ENCODE results near the gene DAB1. TPM values are rescaled to one million over a fixed set of nuclear protein-coding genes. Genes with fewer than 3 reads are reported as not detected.

Gene DAB1
- total RNA-seq, 2 donors from 2014 or later, result 0.72 TPM; not detected in 1

DNA sequence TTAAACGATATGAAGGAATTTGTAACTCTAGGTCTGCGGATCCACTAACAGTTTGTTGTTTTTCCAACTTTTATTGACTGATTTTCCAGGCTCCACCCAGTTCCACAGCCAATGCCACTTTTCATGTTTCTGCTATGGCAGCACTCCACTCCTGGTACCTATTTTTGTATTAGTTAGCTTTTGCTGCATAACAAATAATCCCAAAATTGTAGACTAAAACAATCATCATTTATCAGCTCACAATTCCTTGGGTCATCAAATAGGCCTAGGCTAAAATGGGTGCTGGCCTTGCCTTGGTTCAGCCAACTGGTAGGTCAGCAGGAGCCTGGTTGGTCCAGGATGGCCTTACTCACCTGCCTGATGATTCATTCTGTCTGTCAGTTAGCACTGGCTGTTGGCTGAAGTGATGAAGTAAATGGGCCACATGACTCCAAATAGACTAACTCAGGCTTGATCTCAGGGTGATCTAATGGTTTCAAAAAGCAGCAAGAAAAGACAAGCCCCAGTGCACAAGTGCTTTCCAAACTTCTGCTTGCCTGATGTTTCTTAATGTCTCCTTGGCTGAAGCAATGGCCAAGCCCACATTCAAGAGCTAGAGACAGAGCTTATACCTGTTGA is 454.9 kb downstream of the DAB1 start:
- no peak for DNase-seq

DNA sequence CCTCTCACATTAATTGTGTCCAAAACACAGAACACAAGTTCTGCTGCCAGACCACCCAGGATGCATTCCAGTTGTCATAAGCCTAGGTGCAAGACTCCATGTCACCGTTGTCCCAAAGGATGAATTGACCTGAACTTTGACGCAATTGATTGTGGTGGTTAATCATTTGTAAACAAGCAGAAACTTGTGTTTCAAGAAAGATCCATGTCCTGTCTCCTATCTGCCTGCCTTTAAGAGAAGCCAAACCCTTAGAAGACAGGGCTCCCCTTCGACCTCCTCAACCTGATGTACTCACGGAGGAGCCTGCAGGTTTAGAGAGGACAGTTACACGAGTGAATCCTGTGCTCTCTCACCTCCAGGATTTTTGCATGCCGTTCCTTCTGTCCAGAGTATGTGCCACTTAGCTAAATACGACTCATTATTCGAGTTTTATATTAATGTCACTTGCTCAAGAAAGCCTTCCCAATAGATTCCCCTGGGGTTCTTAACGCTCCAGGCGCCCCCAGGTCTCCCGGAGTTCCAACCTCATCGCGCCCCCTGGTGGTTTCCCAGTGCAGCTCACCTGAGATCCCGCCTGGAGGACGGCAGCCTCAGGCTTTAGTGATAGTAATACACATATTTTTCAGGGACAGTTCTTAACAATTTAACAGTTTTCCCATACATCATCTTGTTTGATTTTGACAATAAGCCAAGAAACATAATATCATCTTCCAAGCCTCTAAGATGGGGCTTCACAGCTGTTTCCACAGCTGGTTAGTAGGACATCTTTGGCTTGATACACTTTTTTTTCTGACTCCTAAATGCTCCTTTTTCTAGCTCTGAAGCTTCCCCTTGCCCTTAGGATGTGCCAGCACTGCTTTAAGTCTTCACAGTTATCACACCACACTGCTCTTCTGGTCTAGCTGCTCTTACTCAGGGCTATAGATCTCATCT is 455.7 kb downstream of the DAB1 start:
- no peak for DNase-seq
- Mint-ChIP-seq H3K4me3 (no peak overlapping the region), H3K27me3 (ENCODE audit: low read depth) (no peaks in the 10 kb centered on the region), H3K9me3 (no peaks in the 10 kb centered on the region), H3K4me1 (ENCODE audit: low read depth) (no peaks in the 10 kb centered on the region), H3K36me3 (ENCODE audit: insufficient read depth in 2 of 2) (no peaks in the 10 kb centered on the region), H3K27ac (no peak overlapping the region)
- ATAC-seq (replicated peaks in 1 of 2), result no peak

More for the DNA sequence above, 454.9 kb downstream of the DAB1 start:
- Mint-ChIP-seq H3K27me3 (ENCODE audit: low read depth) (no peaks in the 10 kb centered on the region), H3K27ac (no peak overlapping the region), H3K9me3 (no peaks in the 10 kb centered on the region), H3K4me3 (no peak overlapping the region), H3K36me3 (ENCODE audit: insufficient read depth in 2 of 2) (no peaks in the 10 kb centered on the region), H3K4me1 (ENCODE audit: low read depth) (no peaks in the 10 kb centered on the region)
- no peak for ATAC-seq (replicated peaks in 1 of 2)

GRCh38 chr1:56967355-56967754 is 456.5 kb downstream of the DAB1 start:
- no peaks in the 10 kb centered on the region for H3K4me1 Mint-ChIP-seq (ENCODE audit: low read depth)
- no peaks in the 10 kb centered on the region for H3K27me3 Mint-ChIP-seq (ENCODE audit: low read depth)
- H3K4me3 Mint-ChIP-seq, result no peak overlapping the region
- ATAC-seq (replicated peaks in 1 of 2), result no peak
- no peaks in the 10 kb centered on the region for H3K9me3 Mint-ChIP-seq
- no peak overlapping the region for H3K27ac Mint-ChIP-seq
- DNase-seq, result no peak
- no peaks in the 10 kb centered on the region for H3K36me3 Mint-ChIP-seq (ENCODE audit: insufficient read depth in 2 of 2)

- Mint-ChIP-seq H3K4me1 (ENCODE audit: low read depth) (no peaks in the 10 kb centered on the region), H3K36me3 (ENCODE audit: insufficient read depth in 2 of 2) (no peaks in the 10 kb centered on the region), H3K4me3 (no peak overlapping the region), H3K27ac (no peak overlapping the region), H3K9me3 (no peaks in the 10 kb centered on the region), H3K27me3 (ENCODE audit: low read depth) (no peaks in the 10 kb centered on the region)
- no peak for DNase-seq
- ATAC-seq (replicated peaks in 1 of 2), result no peak
Measured at GRCh38 chr1:56966698-56966999, 457.2 kb downstream of the DAB1 start.

- ATAC-seq (replicated peaks in 1 of 2), result no peak
- H3K4me3 Mint-ChIP-seq, result no peak within 1 kb of the TSS
- H3K4me1 Mint-ChIP-seq (ENCODE audit: low read depth), result no peaks in the 10 kb centered on the region
- H3K27me3 Mint-ChIP-seq (ENCODE audit: low read depth), result no peaks in the 10 kb centered on the region
- no peaks in the 10 kb centered on the region for H3K9me3 Mint-ChIP-seq
- no peaks in the 10 kb centered on the region for H3K36me3 Mint-ChIP-seq (ENCODE audit: insufficient read depth in 2 of 2)
- H3K27ac Mint-ChIP-seq, result no peak within 1 kb of the TSS
- DNase-seq, result no peak
Measured at GRCh38 chr1:56965916-56966697, 457.8 kb downstream of the DAB1 start, which contains the start of gene C8B. TSS of gene C8B (minus strand) at chr1:56966015. CDS start at chr1:56965948, 67 bp downstream.

DNA sequence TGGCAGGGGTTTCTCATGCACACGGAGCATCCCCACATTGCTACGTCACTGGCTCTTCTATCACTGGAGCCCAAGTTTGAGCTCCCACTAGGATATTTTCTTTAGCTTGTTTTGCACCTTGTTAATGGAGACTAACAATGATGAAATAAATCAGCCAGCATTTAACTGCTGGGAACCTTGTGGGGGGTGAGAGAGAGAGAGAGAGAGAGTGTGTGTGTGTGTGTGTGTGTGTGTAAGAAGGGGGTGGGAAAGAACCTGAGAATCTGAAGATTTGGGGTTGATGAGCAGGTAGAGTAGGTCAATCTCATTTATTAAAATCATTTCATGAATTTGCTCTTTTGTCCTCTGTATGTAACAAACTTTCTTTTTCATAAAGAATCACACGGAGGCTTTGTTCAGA is 458.7 kb downstream of the DAB1 start:
- H3K27ac Mint-ChIP-seq, result no peak overlapping the region
- no peaks in the 10 kb centered on the region for H3K27me3 Mint-ChIP-seq (ENCODE audit: low read depth)
- no peaks in the 10 kb centered on the region for H3K4me1 Mint-ChIP-seq (ENCODE audit: low read depth)
- H3K4me3 Mint-ChIP-seq, result no peak overlapping the region
- no peaks in the 10 kb centered on the region for H3K9me3 Mint-ChIP-seq
- ATAC-seq (replicated peaks in 1 of 2) (no peak), DNase-seq (no peak)
- no peaks in the 10 kb centered on the region for H3K36me3 Mint-ChIP-seq (ENCODE audit: insufficient read depth in 2 of 2)

DNA sequence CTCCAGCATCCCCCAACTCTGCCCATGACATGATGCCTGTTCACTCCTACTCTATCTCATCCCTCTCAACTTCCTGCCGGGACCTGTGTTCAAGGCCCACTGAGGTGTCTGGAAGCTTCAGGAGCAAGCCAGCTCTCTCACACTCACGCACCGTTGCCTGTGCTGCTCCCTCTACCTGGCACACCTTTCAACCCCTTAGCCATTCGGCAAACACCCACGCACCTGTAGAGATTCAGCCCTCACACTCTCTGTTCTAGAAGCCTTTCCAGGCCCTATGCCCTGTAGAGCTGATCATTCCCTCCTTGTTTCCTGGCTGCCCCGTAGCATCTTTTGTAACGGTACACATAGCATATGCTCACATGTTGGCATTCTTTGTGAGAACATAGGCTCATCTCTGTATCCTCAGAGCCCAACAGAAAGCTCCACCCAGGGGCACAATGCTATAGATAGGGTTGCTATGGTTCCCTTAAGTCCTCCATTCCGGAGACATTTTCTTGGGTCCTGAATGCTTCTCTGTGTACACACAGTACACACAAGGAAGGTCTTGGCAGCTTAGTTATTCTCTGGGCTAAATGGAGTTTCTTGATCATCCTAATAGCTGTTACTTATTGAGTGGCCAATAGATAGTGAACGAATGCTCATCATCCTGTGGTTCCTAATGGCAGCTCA is 459.4 kb downstream of the DAB1 start:
- DNase-seq, result no peak
- Mint-ChIP-seq H3K27me3 (ENCODE audit: low read depth) (no peaks in the 10 kb centered on the region), H3K27ac (no peak overlapping the region), H3K4me3 (no peak overlapping the region), H3K9me3 (no peaks in the 10 kb centered on the region), H3K36me3 (ENCODE audit: insufficient read depth in 2 of 2) (no peaks in the 10 kb centered on the region), H3K4me1 (ENCODE audit: low read depth) (no peaks in the 10 kb centered on the region)
- ATAC-seq (replicated peaks in 1 of 2), result no peak

- Mint-ChIP-seq H3K27ac (no peak overlapping the region), H3K36me3 (ENCODE audit: insufficient read depth in 2 of 2) (no peaks in the 10 kb centered on the region), H3K4me3 (no peak overlapping the region), H3K4me1 (ENCODE audit: low read depth) (no peaks in the 10 kb centered on the region), H3K27me3 (ENCODE audit: low read depth) (no peaks in the 10 kb centered on the region), H3K9me3 (no peaks in the 10 kb centered on the region)
- no peak for DNase-seq
- no peak for ATAC-seq (replicated peaks in 1 of 2)
Measured at GRCh38 chr1:56963667-56964066, 460.2 kb downstream of the DAB1 start.

- Mint-ChIP-seq H3K36me3 (ENCODE audit: insufficient read depth in 2 of 2) (no peaks in the 10 kb centered on the region), H3K4me3 (no peak overlapping the region), H3K9me3 (no peaks in the 10 kb centered on the region), H3K27me3 (ENCODE audit: low read depth) (no peaks in the 10 kb centered on the region), H3K27ac (no peak overlapping the region), H3K4me1 (ENCODE audit: low read depth) (no peaks in the 10 kb centered on the region)
- DNase-seq (no peak), ATAC-seq (replicated peaks in 1 of 2) (no peak)
Measured at GRCh38 chr1:56961426-56961825, 462.4 kb downstream of the DAB1 start.

GRCh38 chr1:56958526-56958925 is 465.3 kb downstream of the DAB1 start:
- H3K4me1 Mint-ChIP-seq (ENCODE audit: low read depth), result no peaks in the 10 kb centered on the region
- ATAC-seq (replicated peaks in 1 of 2) (no peak), DNase-seq (no peak)
- H3K27ac Mint-ChIP-seq, result no peak overlapping the region
- H3K4me3 Mint-ChIP-seq, result no peak overlapping the region
- no peaks in the 10 kb centered on the region for H3K36me3 Mint-ChIP-seq (ENCODE audit: insufficient read depth in 2 of 2)
- peaks cover 0 to 1% of the 10 kb centered on the region in 2 donors for H3K9me3 Mint-ChIP-seq
- H3K27me3 Mint-ChIP-seq (ENCODE audit: low read depth), result no peaks in the 10 kb centered on the region

DNA sequence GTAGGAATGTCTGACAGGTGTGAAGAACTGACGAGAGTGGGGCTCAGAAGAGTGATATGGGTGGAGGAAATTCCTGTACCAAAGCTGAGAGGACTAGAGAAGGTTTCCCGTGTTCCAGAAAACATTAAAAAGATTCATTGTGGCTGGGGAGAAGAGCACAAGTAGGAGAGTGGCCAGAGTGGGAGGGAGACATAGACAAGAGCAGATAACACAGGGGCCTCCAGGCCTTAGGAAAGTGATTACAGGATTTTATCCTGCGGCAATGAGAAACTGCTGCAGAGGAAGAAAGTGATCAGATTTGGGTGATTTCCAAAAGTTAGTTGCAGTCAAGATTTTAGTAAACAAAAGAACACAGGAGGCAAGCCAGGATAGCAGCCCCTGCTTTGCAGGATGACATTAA is 465.9 kb downstream of the DAB1 start:
- Mint-ChIP-seq H3K27ac (no peak overlapping the region), H3K9me3 (peaks cover 0 to 1% of the 10 kb centered on the region in 2 donors), H3K4me3 (no peak overlapping the region), H3K27me3 (ENCODE audit: low read depth) (no peaks in the 10 kb centered on the region), H3K4me1 (ENCODE audit: low read depth) (no peaks in the 10 kb centered on the region), H3K36me3 (ENCODE audit: insufficient read depth in 2 of 2) (no peaks in the 10 kb centered on the region)
- ATAC-seq (replicated peaks in 1 of 2) (no peak), DNase-seq (no peak)

GRCh38 chr1:56954664-56955063 is 469.2 kb downstream of the DAB1 start:
- peaks cover 0 to 1% of the 10 kb centered on the region in 2 donors for H3K9me3 Mint-ChIP-seq
- no peak for ATAC-seq (replicated peaks in 1 of 2)

DNA sequence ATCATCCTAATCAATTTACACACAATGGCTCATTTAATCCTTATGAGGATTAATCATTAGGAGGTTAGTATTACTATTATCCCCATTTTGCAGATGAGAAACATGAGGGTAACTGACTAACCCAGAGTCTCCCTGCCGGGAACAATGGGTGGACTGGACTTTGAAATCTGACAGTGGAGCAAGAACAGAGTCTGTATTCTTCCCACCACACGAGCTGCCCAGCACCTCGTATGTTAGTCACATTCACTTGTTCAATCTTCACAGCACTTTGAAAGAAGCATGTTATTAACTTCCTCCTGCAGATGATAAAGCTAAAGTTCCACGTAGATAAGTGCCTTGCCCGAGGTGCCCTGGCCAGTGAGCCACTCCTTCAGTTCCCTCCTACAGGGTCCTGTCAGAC is 470.5 kb downstream of the DAB1 start:
- H3K4me3 Mint-ChIP-seq, result no peak overlapping the region
- no peak overlapping the region for H3K27ac Mint-ChIP-seq
- H3K9me3 Mint-ChIP-seq, result peaks cover 0 to 1% of the 10 kb centered on the region in 2 donors
- no peaks in the 10 kb centered on the region for H3K36me3 Mint-ChIP-seq (ENCODE audit: insufficient read depth in 2 of 2)
- H3K4me1 Mint-ChIP-seq (ENCODE audit: low read depth), result no peaks in the 10 kb centered on the region
- H3K27me3 Mint-ChIP-seq (ENCODE audit: low read depth), result no peaks in the 10 kb centered on the region
- DNase-seq (no peak), ATAC-seq (replicated peaks in 1 of 2) (no peak)

More at GRCh38 chr1:56954664-56955063, 469.2 kb downstream of the DAB1 start:
- H3K27me3 Mint-ChIP-seq (ENCODE audit: low read depth), result no peaks in the 10 kb centered on the region
- no peaks in the 10 kb centered on the region for H3K4me1 Mint-ChIP-seq (ENCODE audit: low read depth)
- H3K36me3 Mint-ChIP-seq (ENCODE audit: insufficient read depth in 2 of 2), result no peaks in the 10 kb centered on the region
- no peak overlapping the region for H3K4me3 Mint-ChIP-seq
- DNase-seq, result no peak
- no peak overlapping the region for H3K27ac Mint-ChIP-seq

All from activated T-cell treated with anti-CD3 and anti-CD28 coated beads, Interleukin-2, amount 50 U/mL, for 72 hours (primary cell).